HepG2 (cell line): Measurements from ENCODE around the gene OR56A3. TPM values are rescaled to one million over a fixed set of nuclear protein-coding genes. Genes with fewer than 3 reads are reported as not detected.

Experiments used
- ATAC-seq: fragments of 200-7000 bp; cut with Tn5 transposase; 3 replicates; pipeline ENCODE4 v1.9.1; 2020; ENCODE audit warnings: mild to moderate bottlenecking, moderate library complexity
- BruUV-seq: library from RNA; stranded (reverse); fragments of 400-500 nt; replicated peaks from 2 replicates; lab custom pipeline; 2021; lab: Mats Ljungman, UMichigan
- CTCF ChIA-PET: fragments of 300-600 bp; formaldehyde crosslinking; extraction: SDS; loops from one replicate; lab custom pipeline; 2021; ENCODE audit warnings: low total read pairs, inconsistent platforms, low intra/inter-chr PET ratio; lab: Yijun Ruan, JAX
- POLR2A ChIA-PET: fragments of 350-600 bp; sonication (Branson Sonifier 250); formaldehyde crosslinking; loops from one replicate; lab custom pipeline; 2020; ENCODE audit warnings: antibody characterized with exemption, inconsistent platforms; lab: Yijun Ruan, JAX
- DNase-seq: peaks from one replicate; pipeline ENCODE4 v3.0.0-alpha.2; 2015; ENCODE audit warnings: low spot score
- FAIRE-seq: peaks from 3 replicates; lab custom pipeline; 2011; peaks lifted over from hg19 to GRCh38; lab: Jason Lieb, UNC
- H2AFZ ChIP-seq: one replicate; pipeline ENCODE4 v1.6.1; 2011; ENCODE audit warnings: low read length, inconsistent platforms
- H3K27ac ChIP-seq: fragments of 300-600 bp; 3 replicates; pipeline ENCODE4 v1.8.0; 2011; ENCODE audit warnings: mixed run types, mild to moderate bottlenecking, mixed read lengths, low read length, inconsistent platforms; ENCODE audit not compliant: insufficient read depth; ENCODE audit errors: extremely low read length
- H3K27me3 ChIP-seq, 2 experiments: fragments of 200-600 bp in 1 of 2; 2 replicates in 1 of 2; 3 replicates in 1 of 2; pipeline versions ENCODE4 v1.6.0 to v1.8.0; 2011; ENCODE audit warnings: low read length in 2 of 2, mild to moderate bottlenecking in 2 of 2, moderate library complexity in 2 of 2, inconsistent platforms in 1 of 2; ENCODE audit not compliant: insufficient read depth in 2 of 2, control insufficient read depth in 1 of 2
- H3K36me3 ChIP-seq, 2 experiments: fragments of 200-600 bp in 1 of 2; replicated peaks in 1 of 2; 2 replicates in 1 of 2; 3 replicates in 1 of 2; pipeline versions ENCODE4 v1.5.1 to v1.8.0; 2011; ENCODE audit warnings: low read length in 2 of 2, inconsistent platforms in 1 of 2; ENCODE audit not compliant: insufficient read depth in 2 of 2, control insufficient read depth in 1 of 2
- H3K4me1 ChIP-seq: 2 replicates; pipeline ENCODE4 v1.5.1; 2012; ENCODE audit warnings: low read length, inconsistent platforms; ENCODE audit not compliant: insufficient read depth
- H3K4me2 ChIP-seq: 2 replicates; pipeline ENCODE4 v1.6.0; 2011; ENCODE audit warnings: low read depth, low read length, inconsistent platforms
- H3K4me3 ChIP-seq, 3 experiments: fragments of 200-600 bp in 1 of 3; sonication (generic), shearing (Covaris generic) in 1 of 3; replicated peaks in 1 of 3; 2 replicates each; pipeline ENCODE4 v1.5.1; 2011 to 2016; ENCODE audit warnings: low read length in 3 of 3, inconsistent platforms in 2 of 3, low read depth in 2 of 3, mild to moderate bottlenecking in 2 of 3, control low read depth in 1 of 3, mixed read lengths in 1 of 3; ENCODE audit not compliant: insufficient read depth in 1 of 3
- H3K79me2 ChIP-seq: one replicate; pipeline ENCODE4 v1.6.1; 2011; ENCODE audit warnings: low read length, inconsistent platforms; ENCODE audit not compliant: insufficient read depth
- H3K9ac ChIP-seq: 2 replicates; pipeline ENCODE4 v1.6.0; 2011; ENCODE audit warnings: mild to moderate bottlenecking, low read depth, low read length, inconsistent platforms; ENCODE audit not compliant: insufficient read depth
- H3K9me3 ChIP-seq: 2 replicates; pipeline ENCODE4 v1.5.1; 2012; ENCODE audit warnings: mild to moderate bottlenecking, low read length
- H4K20me1 ChIP-seq: 2 replicates; pipeline ENCODE4 v1.6.0; 2011; ENCODE audit warnings: inconsistent platforms, mild to moderate bottlenecking, low read length, moderate library complexity; ENCODE audit not compliant: insufficient read depth
- HDAC6 ChIP-seq: fragments of 200-600 bp; sonication (generic); IDR thresholded peaks from 2 replicates; pipeline ENCODE4 v1.7.0; 2017; ENCODE audit warnings: mild to moderate bottlenecking, antibody characterized with exemption, low read length, low read depth
- HMG20B ChIP-seq: conservative IDR thresholded peaks from 2 replicates; pipeline ENCODE4 v1.6.1; 2016; ENCODE audit warnings: missing genetic modification reagents, missing compliant biosample characterization
- PAF1 ChIP-seq: IDR thresholded peaks from 2 replicates; pipeline ENCODE4 v1.6.1; 2016; ENCODE audit warnings: missing genetic modification reagents, missing compliant biosample characterization
- SRSF4 ChIP-seq: fragments of 200-400 bp; formaldehyde crosslinking; IDR thresholded peaks from one replicate; pipeline ENCODE4 v1.6.1; 2018; ENCODE audit warnings: mild to moderate bottlenecking, low read depth, low read length, moderate library complexity; ENCODE audit not compliant: poor library complexity, severe bottlenecking
- TCF12 ChIP-seq, 2 experiments: fragments of 450-650 bp in 1 of 2; sonication (generic) in 1 of 2; formaldehyde crosslinking in 1 of 2; IDR thresholded peaks; 2 replicates each; pipeline versions ENCODE4 v1.6.1 to v1.8.0; 2017 to 2022; ENCODE audit warnings: antibody characterized with exemption in 1 of 2, mild to moderate bottlenecking in 1 of 2, missing genetic modification reagents in 1 of 2, moderate library complexity in 1 of 2
- ZBTB21 ChIP-seq: sonication (generic); formaldehyde crosslinking; IDR thresholded peaks from 2 replicates; pipeline ENCODE4 v1.4.0; 2020; ENCODE audit warnings: missing genetic modification reagents
- ZMYM4 ChIP-seq: sonication (generic); formaldehyde crosslinking; IDR thresholded peaks from 2 replicates; pipeline ENCODE4 v1.8.1; 2023; ENCODE audit warnings: mild to moderate bottlenecking, missing genetic modification reagents
- ZNF609 ChIP-seq: sonication (generic); formaldehyde crosslinking; IDR thresholded peaks from 2 replicates; pipeline ENCODE4 v1.4.0; 2020; ENCODE audit warnings: mild to moderate bottlenecking, missing genetic modification reagents, borderline replicate concordance
- ZNF784 ChIP-seq: sonication (generic); formaldehyde crosslinking; IDR thresholded peaks from 2 replicates; pipeline ENCODE4 v1.5.1; 2020; ENCODE audit warnings: missing genetic modification reagents, mild to moderate bottlenecking, borderline replicate concordance
- WGBS: methylation state at CpG from one replicate; pipeline ENCODE4 v1.1.6; 2017; ENCODE audit warnings: low lambda C conversion rate; 5-methylcytosine and 5-hydroxymethylcytosine counted together
- in situ Hi-C: cut with HindIII; loops from 2 replicates; pipeline ENCODE4 v1.10.0; 2017; ENCODE audit warnings: low pct_unique_long_range_greater_than_20kb; ENCODE audit not compliant: extremely low pct_ligation_motif_present
- intact Hi-C: fragments of 100-400 bp; cut with micrococcal nuclease; formaldehyde crosslinking; loops from one replicate; pipeline ENCODE4 v1.10.0; 2022; ENCODE audit not compliant: unreplicated experiment
- polyA plus RNA-seq, 8 experiments: library from polyadenylated mRNA; depleted of rRNA in 3 of 8; stranded (reverse) in 7 of 8; unstranded in 1 of 8; fragments of >200 nt; fragmentation: Illumina TruSeq in 4 of 8; extraction: Trizol in 4 of 8; gene quantifications; 2 replicates each; pipeline versions ENCODE4 v1.2.1 to v1.2.3, GENCODE V29; 2011 to 2016; ENCODE audit warnings: low read depth in 4 of 8, missing spikeins in 1 of 8, mixed read lengths in 1 of 8; ENCODE audit not compliant: insufficient read depth in 1 of 8
- total RNA-seq, 5 experiments: library from RNA; depleted of rRNA; stranded (reverse); fragments of >200 nt; fragmentation: Illumina TruSeq; extraction: Trizol; gene quantifications; 2 replicates each; pipeline ENCODE4 v1.2.3, GENCODE V29; 2016; ENCODE audit warnings: low read depth in 1 of 5
- TF ChIP-seq, protein P1 (sequence below): sonication (generic); formaldehyde crosslinking; IDR thresholded peaks from 2 replicates; pipeline ENCODE4 v1.5.1; 2020; ENCODE audit warnings: mild to moderate bottlenecking, missing genetic modification reagents
- TF ChIP-seq, protein P2 (sequence below): sonication (generic); formaldehyde crosslinking; IDR thresholded peaks from 2 replicates; pipeline ENCODE4 v1.4.0; 2020; ENCODE audit warnings: missing genetic modification reagents, low read depth, mild to moderate bottlenecking, borderline replicate concordance
- TF ChIP-seq, protein P3 (sequence below): sonication (generic); formaldehyde crosslinking; IDR thresholded peaks from 2 replicates; pipeline ENCODE4 v1.5.1; 2020; ENCODE audit warnings: mild to moderate bottlenecking, missing genetic modification reagents, moderate library complexity

Gene OR56A3
- total and polyA plus RNA-seq, 2 of the 13 experiments (the other 11 are each of a cell fraction or from before 2014, with no cell fraction given), result not detected

GRCh38 chr11:5931061-5931460 is 11.0 kb upstream of the OR56A3 start:
- Histone ChIP-seq H3K4me3 (no peak overlapping the region), H3K27ac (no peak overlapping the region), H4K20me1 (no peaks in the 10 kb centered on the region), H3K79me2 (no peaks in the 10 kb centered on the region), H3K9me3 (no peaks in the 10 kb centered on the region), H3K27me3 (peaks cover 0 to 10% of the 10 kb centered on the region in 2 experiments; a peak in 2 of 5 replicates), H3K36me3 (no peaks in the 10 kb centered on the region), H3K4me1 (no peaks in the 10 kb centered on the region), H2AFZ (no peak overlapping the region), H3K4me2 (no peak overlapping the region), H3K9ac (no peak overlapping the region)
- ATAC-seq, result no peak
- no peak for DNase-seq
- intact Hi-C loops, result no loop called here
- WGBS, result 26% methylated on average over 8 of the region's 8 CpGs
- no TSS peak for BruUV-seq
- TF ChIP-seq ZBTB21 (CRISPR knock-in tag) (no peak), PAF1 (CRISPR knock-in tag) (no peak), SRSF4 (no peak), ZMYM4 (CRISPR knock-in tag) (no peak), HDAC6 (no peak), ZNF784 (CRISPR knock-in tag) (no peak), HMG20B (no peak), TCF12 (IDR thresholded peaks at IDR 0.05) (no peak), TCF12 (CRISPR knock-in tag; IDR thresholded peaks at IDR 0.05) (no peak), ZNF609 (CRISPR knock-in tag) (no peak)
- TF ChIP-seq, protein P1, sequence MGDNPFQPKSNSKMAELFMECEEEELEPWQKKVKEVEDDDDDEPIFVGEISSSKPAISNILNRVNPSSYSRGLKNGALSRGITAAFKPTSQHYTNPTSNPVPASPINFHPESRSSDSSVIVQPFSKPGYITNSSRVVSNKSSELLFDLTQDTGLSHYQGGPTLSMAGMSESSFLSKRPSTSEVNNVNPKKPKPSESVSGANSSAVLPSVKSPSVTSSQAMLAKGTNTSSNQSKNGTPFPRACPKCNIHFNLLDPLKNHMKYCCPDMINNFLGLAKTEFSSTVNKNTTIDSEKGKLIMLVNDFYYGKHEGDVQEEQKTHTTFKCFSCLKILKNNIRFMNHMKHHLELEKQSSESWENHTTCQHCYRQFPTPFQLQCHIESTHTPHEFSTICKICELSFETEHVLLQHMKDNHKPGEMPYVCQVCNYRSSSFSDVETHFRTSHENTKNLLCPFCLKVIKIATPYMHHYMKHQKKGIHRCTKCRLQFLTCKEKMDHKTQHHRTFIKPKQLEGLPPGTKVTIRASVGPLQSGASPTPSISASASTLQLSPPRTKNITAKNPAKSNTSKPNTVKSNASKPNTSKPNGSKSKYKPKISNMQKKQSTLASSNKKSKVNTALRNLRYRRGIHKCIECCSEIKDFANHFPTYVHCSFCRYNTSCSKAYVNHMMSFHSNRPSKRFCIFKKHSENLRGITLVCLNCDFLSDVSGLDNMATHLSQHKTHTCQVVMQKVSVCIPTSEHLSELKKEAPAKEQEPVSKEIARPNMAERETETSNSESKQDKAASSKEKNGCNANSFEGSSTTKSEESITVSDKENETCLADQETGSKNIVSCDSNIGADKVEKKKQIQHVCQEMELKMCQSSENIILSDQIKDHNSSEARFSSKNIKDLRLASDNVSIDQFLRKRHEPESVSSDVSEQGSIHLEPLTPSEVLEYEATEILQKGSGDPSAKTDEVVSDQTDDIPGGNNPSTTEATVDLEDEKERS (CRISPR knock-in tag), result no peak
- TF ChIP-seq, protein P2, sequence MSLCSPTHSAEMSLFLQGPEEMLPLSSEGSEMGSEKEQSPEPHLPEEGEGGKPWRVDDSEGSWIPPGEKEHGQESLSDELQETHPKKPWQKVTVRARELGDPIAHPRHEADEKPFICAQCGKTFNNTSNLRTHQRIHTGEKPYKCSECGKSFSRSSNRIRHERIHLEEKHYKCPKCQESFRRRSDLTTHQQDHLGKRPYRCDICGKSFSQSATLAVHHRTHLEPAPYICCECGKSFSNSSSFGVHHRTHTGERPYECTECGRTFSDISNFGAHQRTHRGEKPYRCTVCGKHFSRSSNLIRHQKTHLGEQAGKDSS, result no peak
- TF ChIP-seq, protein P3, sequence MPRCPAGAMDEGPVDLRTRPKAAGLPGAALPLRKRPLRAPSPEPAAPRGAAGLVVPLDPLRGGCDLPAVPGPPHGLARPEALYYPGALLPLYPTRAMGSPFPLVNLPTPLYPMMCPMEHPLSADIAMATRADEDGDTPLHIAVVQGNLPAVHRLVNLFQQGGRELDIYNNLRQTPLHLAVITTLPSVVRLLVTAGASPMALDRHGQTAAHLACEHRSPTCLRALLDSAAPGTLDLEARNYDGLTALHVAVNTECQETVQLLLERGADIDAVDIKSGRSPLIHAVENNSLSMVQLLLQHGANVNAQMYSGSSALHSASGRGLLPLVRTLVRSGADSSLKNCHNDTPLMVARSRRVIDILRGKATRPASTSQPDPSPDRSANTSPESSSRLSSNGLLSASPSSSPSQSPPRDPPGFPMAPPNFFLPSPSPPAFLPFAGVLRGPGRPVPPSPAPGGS (CRISPR knock-in tag), result no peak
- POLR2A ChIA-PET, result no interaction called here
- in situ Hi-C loops, result no loop called here
- CTCF ChIA-PET, result no interaction called here
- no peak for FAIRE-seq
